ENCODE results near the gene NR1I2.

Gene NR1I2

DNA sequence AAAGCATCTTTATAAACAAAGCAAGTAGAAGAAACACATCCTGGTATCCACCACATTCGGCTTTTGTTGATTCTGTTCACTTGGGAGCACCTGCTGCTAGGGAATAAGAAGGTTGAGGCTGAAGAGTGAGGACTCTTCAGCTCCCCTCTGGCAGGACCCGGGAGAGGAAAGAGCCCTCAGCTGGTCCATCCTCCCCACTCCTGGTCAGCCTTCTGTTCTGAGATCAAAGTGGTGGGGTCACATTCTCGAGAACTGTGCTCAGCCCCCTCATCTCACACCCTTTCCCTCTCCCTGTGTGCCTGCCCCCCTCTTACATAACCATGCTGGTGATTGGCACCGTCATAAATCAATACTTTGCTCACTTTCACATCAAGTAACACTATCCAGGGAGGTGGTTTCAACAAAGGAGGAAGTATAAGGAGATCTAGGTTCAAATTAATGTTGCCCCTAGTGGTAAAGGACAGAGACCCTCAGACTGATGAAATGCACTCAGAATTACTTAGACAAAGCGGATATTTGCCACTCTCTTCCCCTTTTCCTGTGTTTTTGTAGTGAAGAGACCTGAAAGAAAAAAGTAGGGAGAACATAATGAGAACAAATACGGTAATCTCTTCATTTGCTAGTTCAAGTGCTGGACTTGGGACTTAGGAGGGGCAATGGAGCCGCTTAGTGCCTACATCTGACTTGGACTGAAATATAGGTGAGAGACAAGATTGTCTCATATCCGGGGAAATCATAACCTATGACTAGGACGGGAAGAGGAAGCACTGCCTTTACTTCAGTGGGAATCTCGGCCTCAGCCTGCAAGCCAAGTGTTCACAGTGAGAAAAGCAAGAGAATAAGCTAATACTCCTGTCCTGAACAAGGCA is at the start of gene NR1I2:
TSS of gene NR1I2 (plus strand) at position 772 of the 869 bp plus-strand sequence.
- peak; percentile 30 to 57 for DNase-seq

GRCh38 chr3:119733812-119734211 is 48.1 kb upstream of the NR1I2 start:
- DNase-seq = no peak

GRCh38 chr3:119738741-119739140 is 43.2 kb upstream of the NR1I2 start:
- DNase-seq = no peak

DNA sequence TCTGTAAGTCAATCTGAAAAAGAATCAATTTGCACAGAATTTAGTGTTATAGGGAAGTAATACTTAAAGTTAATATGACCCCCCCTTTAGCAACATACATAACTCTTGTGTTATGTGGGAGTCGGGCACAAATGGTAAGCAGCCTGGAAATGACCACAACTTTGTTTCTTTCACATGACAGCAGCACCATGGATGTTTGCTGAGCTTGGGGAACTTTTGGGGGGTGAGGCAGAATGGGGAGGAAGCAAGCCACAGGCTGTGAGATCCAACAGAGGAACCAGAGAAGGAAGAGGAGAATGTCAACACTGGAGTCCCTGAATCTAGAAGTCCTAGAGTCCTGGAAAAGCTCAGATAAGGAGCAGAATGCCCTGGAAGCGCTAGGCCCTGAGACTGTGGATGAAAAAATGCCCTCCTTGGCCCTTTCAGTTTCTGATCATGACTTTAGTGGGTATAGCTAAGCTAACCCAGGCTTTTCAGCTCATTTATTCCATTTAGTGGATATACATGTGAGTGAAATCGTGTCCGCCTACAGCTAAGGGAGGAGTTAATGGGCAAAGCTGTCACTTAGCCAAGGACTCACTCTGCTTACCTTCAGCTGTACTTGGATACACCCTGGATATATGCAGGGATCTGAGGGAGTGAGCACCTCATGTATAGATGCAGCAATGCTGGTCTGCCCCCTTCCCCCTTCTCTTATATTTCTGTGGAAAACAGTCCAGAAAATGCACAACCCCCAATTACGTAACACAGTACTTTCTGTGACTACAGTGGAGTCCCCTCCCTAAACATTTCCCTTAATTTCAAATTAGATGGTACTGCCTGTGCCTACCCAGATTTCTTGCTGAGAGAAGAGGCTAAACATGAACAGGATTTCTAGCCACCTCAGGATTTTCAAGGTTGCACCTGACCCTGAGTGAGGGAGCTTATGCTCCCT is 40.0 kb upstream of the NR1I2 start:
- DNase-seq = peak in 1 of 2 experiments; percentile 9

DNA sequence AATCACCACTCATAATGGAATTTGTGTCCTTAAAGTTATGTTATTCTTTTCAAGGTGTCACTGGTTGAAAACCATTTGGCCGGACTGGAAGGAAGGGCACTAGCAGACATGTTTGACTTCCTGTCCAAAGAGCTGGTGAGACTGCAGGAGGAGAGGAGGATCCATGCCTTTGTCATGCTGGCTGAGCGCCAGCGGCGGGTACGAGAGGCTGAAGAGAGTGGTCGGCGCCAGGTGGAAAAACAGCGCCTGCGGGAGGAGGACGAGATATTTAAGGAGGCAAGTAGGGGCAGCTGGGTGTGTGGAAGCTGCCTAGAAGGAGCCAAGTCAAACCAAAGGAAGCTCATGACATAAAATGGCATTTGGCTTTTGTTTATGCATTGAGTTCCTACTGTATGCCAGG is 38.0 kb upstream of the NR1I2 start:
- no peak for DNase-seq

GRCh38 chr3:119745942-119746341 is 36.0 kb upstream of the NR1I2 start:
- no peak for DNase-seq

- DNase-seq = peak in 1 of 2 experiments; percentile 7
Measured at GRCh38 chr3:119746423-119746822, 35.5 kb upstream of the NR1I2 start.

DNA sequence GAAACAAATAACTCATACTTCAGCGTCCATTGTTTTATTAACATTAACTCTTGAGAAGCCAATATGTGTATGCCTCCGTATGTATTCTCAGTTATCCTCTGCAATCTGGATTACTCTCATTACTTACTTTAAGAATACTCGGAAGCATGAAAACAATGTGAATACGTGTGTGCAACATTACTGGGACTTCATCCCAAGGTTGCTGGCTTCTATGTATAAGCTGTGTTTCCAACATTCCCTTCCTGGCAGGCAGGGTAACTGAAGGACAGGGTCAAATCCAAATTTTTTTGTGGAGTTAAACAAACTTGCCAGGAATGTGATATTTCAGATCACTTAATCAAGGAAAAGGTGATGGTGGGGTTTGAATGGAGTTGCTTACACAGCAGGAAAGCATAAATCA is 34.5 kb upstream of the NR1I2 start:
- DNase-seq = no peak

DNA sequence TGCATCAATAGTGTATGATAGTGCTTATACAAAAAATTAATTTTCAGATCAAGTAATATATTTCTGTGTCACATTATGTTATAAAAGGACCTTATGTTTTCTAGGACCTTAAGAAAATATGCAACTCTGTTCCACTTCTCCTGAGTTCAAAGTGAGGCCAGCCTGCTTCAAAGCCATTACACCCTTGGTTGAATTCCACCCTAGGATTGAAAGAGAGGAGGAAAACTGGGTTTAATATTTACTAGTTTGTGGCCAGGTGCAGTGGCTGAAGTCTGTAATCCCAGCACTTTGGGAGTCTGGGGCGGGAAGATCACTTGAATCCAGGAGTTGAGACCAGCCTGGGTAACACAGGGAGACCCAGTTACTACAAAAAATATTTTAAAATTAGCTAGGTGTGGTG is 32.9 kb upstream of the NR1I2 start:
- DNase-seq = no peak

- DNase-seq = no peak
Measured at GRCh38 chr3:119751423-119751822, 30.5 kb upstream of the NR1I2 start.

- no peak for DNase-seq
Measured at GRCh38 chr3:119759962-119760361, 21.9 kb upstream of the NR1I2 start.

GRCh38 chr3:119762876-119763275 is 19.0 kb upstream of the NR1I2 start:
- no peak for DNase-seq

GRCh38 chr3:119763466-119763865 is 18.4 kb upstream of the NR1I2 start:
- no peak for DNase-seq

DNA sequence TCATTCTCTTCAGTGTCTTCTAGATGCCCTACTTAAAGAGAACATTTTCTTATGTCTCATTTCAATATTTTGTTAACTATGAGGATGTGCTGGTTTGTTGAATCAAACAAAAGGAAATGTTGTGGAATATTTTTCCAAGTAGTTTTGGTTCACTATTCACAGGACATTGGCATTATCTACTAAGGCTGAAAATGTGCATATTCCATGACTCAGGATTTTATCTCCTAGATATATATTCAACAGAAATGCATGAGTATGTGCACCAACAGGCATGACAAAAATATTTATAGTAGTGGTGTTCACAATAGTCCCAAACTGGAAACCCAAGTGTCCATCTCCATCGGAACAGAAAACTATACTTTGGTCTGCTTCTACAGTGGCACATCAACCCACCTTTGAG is 16.7 kb upstream of the NR1I2 start:
- DNase-seq = no peak

DNA sequence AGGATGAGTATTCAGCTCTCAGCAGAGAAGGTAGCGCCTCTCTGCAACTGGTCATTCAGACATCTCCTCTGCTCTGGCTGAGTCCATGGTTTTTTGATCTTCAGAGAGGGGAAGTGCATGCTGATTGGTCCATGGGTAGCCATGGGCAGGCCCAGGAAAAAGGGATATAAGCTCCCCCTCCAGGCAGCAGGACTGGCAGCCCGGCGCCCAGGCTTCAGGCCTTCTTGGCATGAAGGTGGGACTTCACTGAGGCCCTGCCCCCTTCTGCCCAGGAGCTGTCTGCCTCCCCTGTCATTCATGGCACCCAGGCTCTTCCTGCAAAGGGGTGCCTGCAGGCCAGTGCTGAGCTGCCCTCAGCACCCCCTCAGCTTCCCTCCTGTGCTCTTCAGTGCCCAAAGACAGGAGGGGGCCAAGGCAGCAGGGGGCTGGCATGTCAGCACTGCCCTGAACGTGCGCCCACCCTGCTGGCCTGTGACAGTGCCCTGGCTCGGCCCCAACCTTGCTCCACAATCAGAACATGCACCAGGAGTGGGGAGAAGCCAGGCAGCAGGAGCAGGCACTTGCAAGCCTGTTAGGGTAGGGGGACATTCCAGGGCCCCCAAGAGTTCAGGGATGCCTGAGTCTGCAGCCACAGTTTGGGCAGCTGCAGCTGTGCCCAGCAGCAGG is 13.8 kb upstream of the NR1I2 start:
- no peak for DNase-seq

DNA sequence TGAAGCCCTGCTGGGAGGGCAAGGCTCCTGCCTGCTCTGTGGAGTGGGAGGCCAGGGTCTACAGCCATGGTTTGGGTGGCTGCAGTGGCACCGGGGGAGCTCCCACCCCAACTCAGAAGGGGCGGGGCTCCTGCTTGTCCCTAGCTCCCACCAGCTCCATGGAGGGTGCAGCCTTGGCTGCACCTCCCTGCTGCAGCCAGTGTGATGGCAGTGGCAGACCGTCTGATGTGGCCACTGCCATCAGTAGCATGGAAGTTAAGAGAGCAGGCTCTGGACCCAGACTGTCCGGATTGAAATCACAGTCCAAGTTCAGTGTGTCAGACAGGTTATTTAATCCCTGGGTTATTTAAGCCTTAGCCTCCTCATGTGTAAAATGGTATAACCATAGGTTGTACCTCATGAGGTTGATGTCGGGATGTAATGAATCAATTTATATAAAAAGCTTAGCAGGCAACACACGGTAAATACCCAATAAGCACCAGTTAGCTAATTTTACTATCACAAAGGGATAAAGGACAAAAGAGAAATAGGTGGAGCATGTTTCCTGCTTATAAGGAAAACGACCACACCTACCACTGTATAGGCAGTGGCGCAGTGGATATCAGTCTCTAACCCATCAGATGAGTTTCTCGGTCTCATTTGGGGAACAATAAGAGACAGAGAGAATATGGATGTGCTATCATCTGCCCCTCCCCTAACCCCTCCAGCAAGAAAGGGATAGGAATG is 13.1 kb upstream of the NR1I2 start:
- no peak for DNase-seq

- no peak for DNase-seq
Measured at GRCh38 chr3:119769394-119770149, 12.3 kb upstream of the NR1I2 start.

DNA sequence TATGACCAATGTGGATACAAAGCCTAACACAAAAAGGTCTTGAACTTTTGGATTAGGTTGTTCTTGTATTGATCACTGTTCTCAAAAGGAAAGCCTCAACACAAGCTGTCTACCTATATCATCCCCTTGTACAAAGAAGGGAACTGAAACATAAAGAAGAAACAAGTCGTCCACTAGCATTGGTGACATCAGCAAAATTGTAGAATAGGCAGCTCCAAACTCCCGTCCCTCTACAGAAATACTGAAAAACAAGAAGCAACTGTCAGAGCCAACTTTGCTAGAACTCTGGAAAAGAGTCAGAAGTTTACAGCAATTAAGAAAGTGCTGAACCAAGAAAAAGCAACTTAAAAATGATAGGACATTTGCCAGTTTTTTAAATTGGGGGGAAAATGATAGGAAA is 7.5 kb upstream of the NR1I2 start:
- DNase-seq = no peak

DNA sequence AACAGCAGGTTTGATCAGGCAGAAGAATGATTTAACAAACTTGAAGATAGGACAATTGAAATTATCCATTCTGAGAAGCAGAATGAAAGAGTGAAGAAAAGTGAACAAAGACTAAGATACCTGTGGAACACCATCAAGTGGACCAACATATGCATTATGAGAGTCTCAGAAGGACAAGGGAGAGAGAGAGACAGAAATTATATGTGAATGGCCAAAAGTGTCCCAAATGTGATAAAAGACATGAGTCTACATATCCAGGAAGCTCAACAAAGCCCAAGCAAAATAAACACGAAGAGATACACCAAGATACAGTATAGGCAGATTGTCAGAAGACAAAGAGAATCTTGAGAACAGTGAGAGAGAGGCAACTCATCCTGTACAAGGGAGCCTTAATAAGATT is 5.6 kb upstream of the NR1I2 start:
- no peak for DNase-seq

- no peak for DNase-seq
Measured at GRCh38 chr3:119778176-119778575, 3.7 kb upstream of the NR1I2 start.

DNA sequence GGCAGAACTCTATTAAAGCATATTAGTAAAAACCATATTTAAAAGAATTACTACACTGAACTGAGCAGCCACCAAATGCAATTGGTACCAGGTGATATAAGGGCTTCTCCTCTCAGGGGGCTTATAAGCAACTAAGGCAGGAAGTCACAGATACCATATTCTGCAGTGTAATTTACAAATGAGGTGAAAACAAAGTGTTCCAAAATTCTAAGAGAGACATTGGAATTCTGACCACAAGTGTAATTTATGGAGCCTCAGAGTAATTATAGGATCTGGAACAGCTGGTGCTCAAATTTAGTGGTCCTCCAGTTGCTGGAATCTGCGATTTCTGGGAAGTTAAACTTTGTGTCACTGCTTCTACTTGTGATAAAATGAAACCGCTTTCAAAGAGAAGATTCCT is 3.1 kb upstream of the NR1I2 start:
- DNase-seq = no peak
